ENCODE data around the gene C8A.

The C8A gene

GRCh38 chr1:56912325-56912724 is 57.7 kb downstream of the C8A start:
- H3K27ac ChIP-seq (replicated peaks) = no peak overlapping the region

DNA sequence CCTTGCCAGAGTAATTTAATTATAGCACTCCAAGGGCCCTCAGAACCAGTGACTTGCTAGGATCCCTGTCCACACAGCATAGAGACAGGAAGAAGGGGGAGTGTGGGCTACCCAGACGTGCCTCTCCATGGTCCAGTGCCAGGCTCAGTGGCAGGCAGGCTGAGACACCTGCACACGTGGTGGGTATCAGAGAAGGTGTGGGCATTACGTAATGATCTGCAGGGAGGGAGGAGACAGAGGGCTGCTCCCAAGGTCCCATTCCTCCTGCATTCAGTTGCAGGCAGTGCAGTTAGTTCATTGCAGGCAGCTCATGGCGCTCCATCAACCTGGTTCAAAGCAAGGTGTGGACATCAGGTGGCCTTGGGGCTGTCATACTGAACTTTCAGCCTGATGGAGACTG is 61.4 kb downstream of the C8A start:
- DNase-seq (ENCODE audit: low read depth in 1 of 2, low spot score in 1 of 2) = no peak

More at GRCh38 chr1:56912325-56912724, 57.7 kb downstream of the C8A start:
- TF ChIP-seq POLR2AphosphoS5 (IDR thresholded peaks at IDR 0.05; ENCODE audit: low read depth) = no peak
- TF ChIP-seq, protein P1, sequence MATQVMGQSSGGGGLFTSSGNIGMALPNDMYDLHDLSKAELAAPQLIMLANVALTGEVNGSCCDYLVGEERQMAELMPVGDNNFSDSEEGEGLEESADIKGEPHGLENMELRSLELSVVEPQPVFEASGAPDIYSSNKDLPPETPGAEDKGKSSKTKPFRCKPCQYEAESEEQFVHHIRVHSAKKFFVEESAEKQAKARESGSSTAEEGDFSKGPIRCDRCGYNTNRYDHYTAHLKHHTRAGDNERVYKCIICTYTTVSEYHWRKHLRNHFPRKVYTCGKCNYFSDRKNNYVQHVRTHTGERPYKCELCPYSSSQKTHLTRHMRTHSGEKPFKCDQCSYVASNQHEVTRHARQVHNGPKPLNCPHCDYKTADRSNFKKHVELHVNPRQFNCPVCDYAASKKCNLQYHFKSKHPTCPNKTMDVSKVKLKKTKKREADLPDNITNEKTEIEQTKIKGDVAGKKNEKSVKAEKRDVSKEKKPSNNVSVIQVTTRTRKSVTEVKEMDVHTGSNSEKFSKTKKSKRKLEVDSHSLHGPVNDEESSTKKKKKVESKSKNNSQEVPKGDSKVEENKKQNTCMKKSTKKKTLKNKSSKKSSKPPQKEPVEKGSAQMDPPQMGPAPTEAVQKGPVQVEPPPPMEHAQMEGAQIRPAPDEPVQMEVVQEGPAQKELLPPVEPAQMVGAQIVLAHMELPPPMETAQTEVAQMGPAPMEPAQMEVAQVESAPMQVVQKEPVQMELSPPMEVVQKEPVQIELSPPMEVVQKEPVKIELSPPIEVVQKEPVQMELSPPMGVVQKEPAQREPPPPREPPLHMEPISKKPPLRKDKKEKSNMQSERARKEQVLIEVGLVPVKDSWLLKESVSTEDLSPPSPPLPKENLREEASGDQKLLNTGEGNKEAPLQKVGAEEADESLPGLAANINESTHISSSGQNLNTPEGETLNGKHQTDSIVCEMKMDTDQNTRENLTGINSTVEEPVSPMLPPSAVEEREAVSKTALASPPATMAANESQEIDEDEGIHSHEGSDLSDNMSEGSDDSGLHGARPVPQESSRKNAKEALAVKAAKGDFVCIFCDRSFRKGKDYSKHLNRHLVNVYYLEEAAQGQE (IDR thresholded peaks at IDR 0.05; ENCODE audit: insufficient replicate concordance, low read depth) = no peak
- TF ChIP-seq GABPA (IDR thresholded peaks at IDR 0.05; ENCODE audit: low read depth) = no peak
- no peak overlapping the region for H3K4me3 ChIP-seq (replicated peaks; ENCODE audit: insufficient read depth, low read length)
- H3K27me3 ChIP-seq (ENCODE audit: insufficient read depth, poor library complexity, severe bottlenecking) = no peaks in the 10 kb centered on the region
- DNase-seq (ENCODE audit: low read depth in 1 of 2, low spot score in 1 of 2) = no peak

DNA sequence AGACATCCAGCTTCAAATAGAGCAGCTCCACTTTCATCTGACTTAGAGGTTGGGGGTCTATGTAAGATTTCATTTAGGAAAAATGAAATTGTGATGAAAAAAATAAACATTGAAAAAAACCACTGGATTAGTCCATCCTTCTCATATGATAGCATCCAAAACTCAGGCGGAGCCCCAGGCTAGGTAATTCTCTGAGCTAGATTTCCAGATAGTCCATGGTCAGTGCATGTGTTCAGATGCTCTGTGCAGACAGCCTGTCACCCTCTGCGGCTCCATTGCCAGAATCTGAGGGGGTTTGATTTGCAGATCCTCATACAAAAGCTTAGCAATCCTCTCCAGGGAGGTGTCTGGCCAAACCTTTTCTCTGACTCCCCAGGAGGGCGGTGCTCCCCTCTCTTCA is 62.0 kb downstream of the C8A start:
- no peak overlapping the region for H3K4me3 ChIP-seq (replicated peaks; ENCODE audit: insufficient read depth, low read length)
- no peak for DNase-seq (ENCODE audit: low read depth in 1 of 2, low spot score in 1 of 2)
- H3K27me3 ChIP-seq (ENCODE audit: insufficient read depth, poor library complexity, severe bottlenecking) = no peaks in the 10 kb centered on the region
- TF ChIP-seq, protein P1 (IDR thresholded peaks at IDR 0.05; ENCODE audit: insufficient replicate concordance, low read depth) = no peak
- TF ChIP-seq CTCF (IDR thresholded peaks at IDR 0.05; ENCODE audit: insufficient read depth, low read length) = no peak
- no peak for TF ChIP-seq GABPA (IDR thresholded peaks at IDR 0.05; ENCODE audit: low read depth)
- no peak for TF ChIP-seq POLR2AphosphoS5 (IDR thresholded peaks at IDR 0.05; ENCODE audit: low read depth)
- TF ChIP-seq SPI1 (IDR thresholded peaks at IDR 0.05; ENCODE audit: borderline replicate concordance, low read depth) = no peak
- H3K27ac ChIP-seq (replicated peaks) = no peak overlapping the region

More for the DNA sequence above, 61.4 kb downstream of the C8A start:
- Histone ChIP-seq H3K27ac (replicated peaks) (no peak overlapping the region), H3K4me3 (replicated peaks; ENCODE audit: insufficient read depth, low read length) (no peak overlapping the region), H3K27me3 (ENCODE audit: insufficient read depth, poor library complexity, severe bottlenecking) (no peaks in the 10 kb centered on the region)
- no peak for TF ChIP-seq GABPA (IDR thresholded peaks at IDR 0.05; ENCODE audit: low read depth)
- TF ChIP-seq SPI1 (IDR thresholded peaks at IDR 0.05; ENCODE audit: borderline replicate concordance, low read depth) = no peak
- TF ChIP-seq, protein P1 (IDR thresholded peaks at IDR 0.05; ENCODE audit: insufficient replicate concordance, low read depth) = no peak
- no peak for TF ChIP-seq POLR2AphosphoS5 (IDR thresholded peaks at IDR 0.05; ENCODE audit: low read depth)
- TF ChIP-seq CTCF (IDR thresholded peaks at IDR 0.05; ENCODE audit: insufficient read depth, low read length) = no peak
